CD14-positive monocyte (primary cell): ENCODE data around the gene MTG2. TPM values are rescaled to one million over a fixed set of nuclear protein-coding genes. Genes with fewer than 3 reads are reported as not detected.

Experiments used
- DNase-seq, 3 donors: peaks; one replicate each; pipeline ENCODE4 v3.0.0-alpha.2; 2011 to 2022
- H2AFZ ChIP-seq: 2 replicates; pipeline ENCODE4 v1.6.0; 2012; ENCODE audit warnings: mild to moderate bottlenecking, low read depth, low read length, inconsistent platforms; ENCODE audit not compliant: insufficient read depth, poor library complexity, severe bottlenecking
- H3K27ac ChIP-seq, 2 donors: 1 replicate in 1 of 2; 2 replicates in 1 of 2; pipeline ENCODE4 v1.5.1; 2012 to 2013; ENCODE audit warnings: low read length in 2 of 2, control low read depth in 1 of 2, inconsistent platforms in 1 of 2, low read depth in 1 of 2, mild to moderate bottlenecking in 1 of 2
- H3K27me3 ChIP-seq, 2 donors: one replicate each; pipeline versions ENCODE4 v1.6.0 to v1.6.1; 2011 to 2013; ENCODE audit warnings: low read length in 2 of 2; ENCODE audit not compliant: control insufficient read depth in 2 of 2, insufficient read depth in 2 of 2
- H3K36me3 ChIP-seq, 2 donors: replicated peaks in 1 of 2; 1 replicate in 1 of 2; 2 replicates in 1 of 2; pipeline versions ENCODE4 v1.5.1 to v1.6.1; 2012 to 2013; ENCODE audit warnings: low read length in 2 of 2, control low read depth in 1 of 2, inconsistent platforms in 1 of 2, mild to moderate bottlenecking in 1 of 2; ENCODE audit not compliant: insufficient read depth in 2 of 2, control insufficient read depth in 1 of 2
- H3K4me1 ChIP-seq, 2 donors: 1 replicate in 1 of 2; 2 replicates in 1 of 2; pipeline versions ENCODE4 v1.5.1 to v1.6.1; 2012 to 2013; ENCODE audit warnings: low read length in 2 of 2, control low read depth in 1 of 2, inconsistent platforms in 1 of 2, mild to moderate bottlenecking in 1 of 2, moderate library complexity in 1 of 2; ENCODE audit not compliant: insufficient read depth in 2 of 2, control insufficient read depth in 1 of 2
- H3K4me2 ChIP-seq: replicated peaks from 2 replicates; pipeline ENCODE3; 2012; ENCODE audit warnings: low read length, moderate library complexity, mild to moderate bottlenecking; ENCODE audit not compliant: poor library complexity, severe bottlenecking; ENCODE audit errors: extremely low read depth
- H3K4me3 ChIP-seq, 3 experiments: fragments of 200-600 bp in 1 of 3; sonication (generic) in 1 of 3; replicated peaks in 1 of 3; 1 replicate in 2 of 3; 2 replicates in 1 of 3; pipeline ENCODE4 v1.5.1; 2011 to 2013; ENCODE audit warnings: low read length in 3 of 3, mild to moderate bottlenecking in 3 of 3, control low read depth in 2 of 3, low read depth in 2 of 3, inconsistent platforms in 1 of 3, moderate library complexity in 1 of 3
- H3K79me2 ChIP-seq: 2 replicates; pipeline ENCODE4 v1.6.0; 2012; ENCODE audit warnings: mild to moderate bottlenecking, control low read depth, inconsistent platforms, low read length, moderate library complexity; ENCODE audit not compliant: insufficient read depth
- H3K9ac ChIP-seq: 2 replicates; pipeline ENCODE4 v1.6.0; 2017; ENCODE audit warnings: low read length, mild to moderate bottlenecking; ENCODE audit not compliant: insufficient read depth, poor library complexity, severe bottlenecking
- H3K9me3 ChIP-seq, 2 donors: replicated peaks in 1 of 2; 1 replicate in 1 of 2; 2 replicates in 1 of 2; pipeline versions ENCODE4 v1.5.1 to v1.6.1; 2012 to 2013; ENCODE audit warnings: low read length in 2 of 2, control low read depth in 1 of 2; ENCODE audit not compliant: control insufficient read depth in 1 of 2, insufficient read depth in 1 of 2
- H4K20me1 ChIP-seq: 2 replicates; pipeline ENCODE4 v1.6.0; 2012; ENCODE audit warnings: mild to moderate bottlenecking, low read length, control low read depth, moderate library complexity; ENCODE audit not compliant: insufficient read depth
- H3K27ac Mint-ChIP-seq, 7 donors: one replicate each; pipeline ENCODE4 v1.8.0; 2020; ENCODE audit warnings: mild to moderate bottlenecking in 7 of 7, mixed read lengths in 7 of 7, moderate library complexity in 6 of 7, inconsistent platforms in 2 of 7
- H3K27me3 Mint-ChIP-seq, 3 donors: one replicate each; pipeline ENCODE4 v1.8.0; 2021 to 2022; ENCODE audit warnings: low read depth in 3 of 3, mild to moderate bottlenecking in 3 of 3, mixed read lengths in 3 of 3, moderate library complexity in 3 of 3, inconsistent platforms in 1 of 3
- H3K36me3 Mint-ChIP-seq, 2 donors: one replicate each; pipeline ENCODE4 v1.8.0; 2020; ENCODE audit warnings: mixed read lengths in 2 of 2, inconsistent platforms in 1 of 2, mild to moderate bottlenecking in 1 of 2
- H3K4me1 Mint-ChIP-seq: one replicate; pipeline ENCODE4 v1.8.0; 2020; ENCODE audit warnings: mild to moderate bottlenecking, mixed read lengths
- H3K4me3 Mint-ChIP-seq, 2 donors: one replicate each; pipeline ENCODE4 v1.8.0; 2020; ENCODE audit warnings: mild to moderate bottlenecking in 2 of 2, mixed read lengths in 2 of 2, moderate library complexity in 1 of 2
- H3K9me3 Mint-ChIP-seq, 7 donors: one replicate each; pipeline ENCODE4 v1.8.0; 2020 to 2022; ENCODE audit warnings: mixed read lengths in 7 of 7, mild to moderate bottlenecking in 6 of 7, moderate library complexity in 6 of 7, inconsistent platforms in 2 of 7
- WGBS: methylation state at CpG from one replicate; pipeline ENCODE4 v1.1.5; 2013; ENCODE audit warnings: missing lambda C conversion rate; ENCODE audit not compliant: insufficient coverage; 5-methylcytosine and 5-hydroxymethylcytosine counted together
- intact Hi-C, 2 donors: fragments of 100-400 bp; cut with micrococcal nuclease; formaldehyde crosslinking; loops; one replicate each; pipeline versions ENCODE4 v1.15.0 to v1.15.1; 2023
- polyA plus RNA-seq, 3 donors: library from polyadenylated mRNA; depleted of rRNA in 1 of 3; unstranded in 2 of 3; stranded (reverse) in 1 of 3; fragments of 300-500 nt in 2 of 3; fragments of >200 nt in 1 of 3; fragmentation: Illumina TruSeq in 2 of 3; gene quantifications; 1 replicate in 2 of 3; 2 replicates in 1 of 3; pipeline ENCODE4 v1.2.3, GENCODE V29; 2012 to 2021
- TF ChIP-seq, protein P1 (sequence below): fragments of 200-600 bp; IDR thresholded peaks from one replicate; pipeline ENCODE4 v1.8.0; 2022; ENCODE audit warnings: antibody characterized with exemption, mild to moderate bottlenecking

The MTG2 gene
- polyA plus RNA-seq, 3 donors = 10.8 to 16.1 (median 14.9) TPM

- peaks cover 30 to 36% of the 10 kb centered on the region in 2 donors for H3K36me3 ChIP-seq
- H3K9me3 ChIP-seq = no peaks in the 10 kb centered on the region
- WGBS = under 1% methylated on average over 68 of the region's 71 CpGs
- peaks cover 87% of the 10 kb centered on the region for H3K79me2 ChIP-seq
- H3K4me3 Mint-ChIP-seq = peak overlapping the region; percentile 86 to 94
- H3K9me3 Mint-ChIP-seq = peaks cover 0 to 3% (median 0%) of the 10 kb centered on the region in 7 donors
- H3K4me1 Mint-ChIP-seq = peaks cover 41% of the 10 kb centered on the region
- no peaks in the 10 kb centered on the region for H3K27me3 Mint-ChIP-seq
- H3K4me2 ChIP-seq = peak overlapping the region; percentile 95
- peaks cover 81% of the 10 kb centered on the region for H4K20me1 ChIP-seq
- H3K27me3 ChIP-seq = no peaks in the 10 kb centered on the region
- peak overlapping the region; percentile 90 to 97 (median 94) for H3K27ac Mint-ChIP-seq
- peak overlapping the region; percentile 88 for H3K9ac ChIP-seq
- no peak overlapping the region for H2AFZ ChIP-seq
- TF ChIP-seq, protein P1, sequence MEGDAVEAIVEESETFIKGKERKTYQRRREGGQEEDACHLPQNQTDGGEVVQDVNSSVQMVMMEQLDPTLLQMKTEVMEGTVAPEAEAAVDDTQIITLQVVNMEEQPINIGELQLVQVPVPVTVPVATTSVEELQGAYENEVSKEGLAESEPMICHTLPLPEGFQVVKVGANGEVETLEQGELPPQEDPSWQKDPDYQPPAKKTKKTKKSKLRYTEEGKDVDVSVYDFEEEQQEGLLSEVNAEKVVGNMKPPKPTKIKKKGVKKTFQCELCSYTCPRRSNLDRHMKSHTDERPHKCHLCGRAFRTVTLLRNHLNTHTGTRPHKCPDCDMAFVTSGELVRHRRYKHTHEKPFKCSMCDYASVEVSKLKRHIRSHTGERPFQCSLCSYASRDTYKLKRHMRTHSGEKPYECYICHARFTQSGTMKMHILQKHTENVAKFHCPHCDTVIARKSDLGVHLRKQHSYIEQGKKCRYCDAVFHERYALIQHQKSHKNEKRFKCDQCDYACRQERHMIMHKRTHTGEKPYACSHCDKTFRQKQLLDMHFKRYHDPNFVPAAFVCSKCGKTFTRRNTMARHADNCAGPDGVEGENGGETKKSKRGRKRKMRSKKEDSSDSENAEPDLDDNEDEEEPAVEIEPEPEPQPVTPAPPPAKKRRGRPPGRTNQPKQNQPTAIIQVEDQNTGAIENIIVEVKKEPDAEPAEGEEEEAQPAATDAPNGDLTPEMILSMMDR = no peak
- peak overlapping the region; percentile 48 to 89 (median 69) for H3K4me3 ChIP-seq
- peaks cover 27 to 35% of the 10 kb centered on the region in 2 donors for H3K4me1 ChIP-seq
- no peak for DNase-seq
- peaks cover 34 to 37% of the 10 kb centered on the region in 2 donors for H3K36me3 Mint-ChIP-seq
- H3K27ac ChIP-seq = peak overlapping the region; percentile 75 to 89
- intact Hi-C loops = loop anchor here (2.0 to 10.0 kb wide), 8 partner anchors 38 to 1842 kb away; partner anchors contain the start of genes MTG2 (in 1 of the 2), OGFR (in 1 of the 2), OSBPL2 (in 1 of the 2) and PRPF6 (in 1 of the 2)
These were observed 40.4 kb upstream of the MTG2 start for GRCh38 chr20:62142252-62143080.

- H3K79me2 ChIP-seq = peaks cover 86% of the 10 kb centered on the region
- peak within 1 kb of the TSS; percentile 88 for H3K9ac ChIP-seq
- H2AFZ ChIP-seq = no peak within 1 kb of the TSS
- no peaks in the 10 kb centered on the region for H3K27me3 ChIP-seq
- peaks cover 27 to 35% of the 10 kb centered on the region in 2 donors for H3K4me1 ChIP-seq
- peak; percentile 82 to 89 (median 88) for DNase-seq
- H3K27me3 Mint-ChIP-seq = no peaks in the 10 kb centered on the region
- H3K4me3 Mint-ChIP-seq = peak within 1 kb of the TSS; percentile 89 to 94
- H3K27ac Mint-ChIP-seq = peak within 1 kb of the TSS; percentile 90 to 97 (median 94)
- TF ChIP-seq, protein P1 = no peak
- H3K36me3 Mint-ChIP-seq = peaks cover 26 to 28% of the 10 kb centered on the region in 2 donors
- H3K4me3 ChIP-seq = peak within 1 kb of the TSS; percentile 60 to 89 (median 69)
- H3K36me3 ChIP-seq = peaks cover 22 to 27% of the 10 kb centered on the region in 2 donors
- peak within 1 kb of the TSS; percentile 75 to 89 for H3K27ac ChIP-seq
- peaks cover 42% of the 10 kb centered on the region for H3K4me1 Mint-ChIP-seq
- H3K9me3 ChIP-seq = no peaks in the 10 kb centered on the region
- H3K4me2 ChIP-seq = peak within 1 kb of the TSS; percentile 95
- H3K9me3 Mint-ChIP-seq = peaks cover 0 to under 1% (median 0%) of the 10 kb centered on the region in 7 donors
- under 1% methylated on average over 143 of the region's 148 CpGs for WGBS
- intact Hi-C loops = loop anchor here (2.0 to 10.0 kb wide), 8 partner anchors 37 to 1841 kb away; partner anchors contain the start of genes MTG2 (in 1 of the 2), OGFR (in 1 of the 2), OSBPL2 (in 1 of the 2) and PRPF6 (in 1 of the 2)
- peaks cover 81% of the 10 kb centered on the region for H4K20me1 ChIP-seq
These were observed 39.5 kb upstream of the MTG2 start, which contains the start of the genes PSMA7 and SS18L1 for GRCh38 chr20:62143081-62143956. Gene PSMA7 (minus strand): TSS chr20:62143394. CDS start chr20:62143303, 91 bp downstream. Gene SS18L1 (plus strand): TSS chr20:62143769. CDS start chr20:62143821, 52 bp downstream.
